Effector memory CD4-positive, alpha-beta T cell (primary cell): ENCODE results near the gene PAFAH1B1.
"Not testable (repeated sequence)": the region's sequence is repeated elsewhere in the genome, so short reads cannot be mapped to it uniquely, and the experiment has no call there.

Experiments used
- DNase-seq, 3 donors: peaks; one replicate each; pipeline ENCODE4 v3.0.0-alpha.2; 2020
- H3K27ac ChIP-seq: 2 replicates; pipeline ENCODE4 v1.7.0; 2013; ENCODE audit warnings: mild to moderate bottlenecking, low read length, moderate library complexity; ENCODE audit not compliant: insufficient read depth, poor library complexity, severe bottlenecking
- H3K27me3 ChIP-seq: replicated peaks from 2 replicates; pipeline ENCODE4 v1.7.0; 2013; ENCODE audit warnings: mild to moderate bottlenecking, low read length; ENCODE audit not compliant: insufficient read depth, control insufficient read depth, poor library complexity, severe bottlenecking
- H3K36me3 ChIP-seq: 2 replicates; pipeline ENCODE4 v1.7.0; 2013; ENCODE audit warnings: mild to moderate bottlenecking, low read length, moderate library complexity; ENCODE audit not compliant: control insufficient read depth, insufficient read depth
- H3K4me1 ChIP-seq: 2 replicates; pipeline ENCODE4 v1.7.0; 2013; ENCODE audit warnings: low read length, mild to moderate bottlenecking; ENCODE audit not compliant: control insufficient read depth, insufficient read depth, poor library complexity, severe bottlenecking
- H3K4me3 ChIP-seq: 2 replicates; pipeline ENCODE4 v1.7.0; 2013; ENCODE audit warnings: low read length, low read depth, mild to moderate bottlenecking; ENCODE audit not compliant: insufficient read depth, poor library complexity, severe bottlenecking
- H3K9me3 ChIP-seq: 2 replicates; pipeline ENCODE4 v1.7.0; 2013; ENCODE audit warnings: mild to moderate bottlenecking, low read length, moderate library complexity; ENCODE audit not compliant: control insufficient read depth

Gene PAFAH1B1

GRCh38 chr17:2656283-2656682 lies 62.8 kb downstream of the PAFAH1B1 start:
- Histone ChIP-seq H3K36me3 (no peaks in the 10 kb centered on the region), H3K9me3 (no peaks in the 10 kb centered on the region), H3K27me3 (no peaks in the 10 kb centered on the region), H3K27ac (no peak overlapping the region), H3K4me3 (no peak overlapping the region), H3K4me1 (peaks cover 3% of the 10 kb centered on the region)
- DNase-seq: no peak

GRCh38 chr17:2659337-2659736 lies 65.9 kb downstream of the PAFAH1B1 start:
- H3K9me3 ChIP-seq, H3K4me3 ChIP-seq, H3K36me3 ChIP-seq, H3K4me1 ChIP-seq, H3K27ac ChIP-seq, DNase-seq, H3K27me3 ChIP-seq: not testable (repeated sequence)

- H3K4me1 ChIP-seq, H3K27me3 ChIP-seq, H3K4me3 ChIP-seq, DNase-seq, H3K27ac ChIP-seq, H3K36me3 ChIP-seq, H3K9me3 ChIP-seq: not testable (repeated sequence)
These were observed 67.0 kb downstream of the PAFAH1B1 start for GRCh38 chr17:2660410-2660809.

- Histone ChIP-seq H3K36me3 (peaks cover 49% of the 10 kb centered on the region), H3K4me3 (no peak overlapping the region), H3K27me3 (no peaks in the 10 kb centered on the region), H3K4me1 (no peaks in the 10 kb centered on the region), H3K27ac (no peak overlapping the region), H3K9me3 (no peaks in the 10 kb centered on the region)
- no peak for DNase-seq
These were observed 78.6 kb downstream of the PAFAH1B1 start for GRCh38 chr17:2672026-2672425.

GRCh38 chr17:2679247-2679646 lies 85.8 kb downstream of the PAFAH1B1 start:
- not testable (repeated sequence) for H3K4me1 ChIP-seq, H3K27me3 ChIP-seq, H3K4me3 ChIP-seq, DNase-seq, H3K9me3 ChIP-seq, H3K27ac ChIP-seq
- peaks cover 44% of the 10 kb centered on the region for H3K36me3 ChIP-seq

- peaks cover 43% of the 10 kb centered on the region for H3K36me3 ChIP-seq
- H3K27ac ChIP-seq: no peak overlapping the region
- no peaks in the 10 kb centered on the region for H3K9me3 ChIP-seq
- H3K27me3 ChIP-seq: no peaks in the 10 kb centered on the region
- no peak overlapping the region for H3K4me3 ChIP-seq
- DNase-seq: no peak
- H3K4me1 ChIP-seq: no peaks in the 10 kb centered on the region
These were observed 87.5 kb downstream of the PAFAH1B1 start for GRCh38 chr17:2680961-2681360.

GRCh38 chr17:2681650-2682049 lies 88.2 kb downstream of the PAFAH1B1 start:
- Histone ChIP-seq H3K36me3 (peaks cover 43% of the 10 kb centered on the region), H3K9me3 (no peaks in the 10 kb centered on the region), H3K27me3 (no peaks in the 10 kb centered on the region), H3K4me1 (no peaks in the 10 kb centered on the region), H3K4me3 (no peak overlapping the region), H3K27ac (no peak overlapping the region)
- no peak for DNase-seq

- H3K9me3 ChIP-seq: no peaks in the 10 kb centered on the region
- DNase-seq: no peak
- no peaks in the 10 kb centered on the region for H3K27me3 ChIP-seq
- no peak overlapping the region for H3K4me3 ChIP-seq
- H3K27ac ChIP-seq: no peak overlapping the region
- peaks cover 39% of the 10 kb centered on the region for H3K36me3 ChIP-seq
- H3K4me1 ChIP-seq: no peaks in the 10 kb centered on the region
These were observed 88.9 kb downstream of the PAFAH1B1 start for GRCh38 chr17:2682176-2682938.

GRCh38 chr17:2683912-2684311 lies 90.5 kb downstream of the PAFAH1B1 start:
- H3K4me3 ChIP-seq: no peak overlapping the region
- peaks cover 38% of the 10 kb centered on the region for H3K36me3 ChIP-seq
- no peaks in the 10 kb centered on the region for H3K27me3 ChIP-seq
- no peak for DNase-seq
- H3K9me3 ChIP-seq: no peaks in the 10 kb centered on the region
- H3K4me1 ChIP-seq: no peaks in the 10 kb centered on the region
- no peak overlapping the region for H3K27ac ChIP-seq

- Histone ChIP-seq H3K9me3 (no peaks in the 10 kb centered on the region), H3K4me3 (no peak overlapping the region), H3K36me3 (peaks cover 37% of the 10 kb centered on the region), H3K27ac (no peak overlapping the region), H3K4me1 (no peaks in the 10 kb centered on the region), H3K27me3 (no peaks in the 10 kb centered on the region)
- no peak for DNase-seq
These were observed 91.1 kb downstream of the PAFAH1B1 start for GRCh38 chr17:2684549-2684948.
